ENCODE data around the gene GTPBP1.
A peak's percentile ranks its signal among the peaks of the same experiment; 100 is the strongest.

GTPBP1 gene

DNA sequence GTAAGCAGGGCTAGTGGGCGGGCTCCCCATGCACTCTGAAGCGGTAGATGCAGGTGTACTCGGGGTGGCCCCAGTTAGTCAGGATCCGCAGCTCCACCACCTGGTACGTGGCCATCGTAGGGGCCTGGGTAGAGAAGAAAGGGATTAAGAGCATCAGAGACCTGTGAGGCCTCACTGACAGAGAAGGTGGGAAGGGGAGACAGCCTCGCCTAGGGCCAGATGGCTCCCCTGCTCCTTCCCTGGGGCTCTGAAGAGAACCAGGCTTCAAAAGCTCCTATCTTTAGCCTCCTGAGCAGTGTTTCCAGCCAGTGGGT lies 30.5 kb downstream of the GTPBP1 start:
- Histone ChIP-seq H3K27ac (peak overlapping the region; percentile 35), H3K4me3 (ENCODE audit: low read depth, low read length) (no peak overlapping the region), H3K36me3 (peaks cover 98% of the 10 kb centered on the region), H3K9me3 (ENCODE audit: severe bottlenecking) (no peaks in the 10 kb centered on the region), H3K27me3 (ENCODE audit: insufficient read depth, low read depth, severe bottlenecking) (no peaks in the 10 kb centered on the region)
- DNase-seq, result peak; percentile 54
- TF ChIP-seq, protein P1, sequence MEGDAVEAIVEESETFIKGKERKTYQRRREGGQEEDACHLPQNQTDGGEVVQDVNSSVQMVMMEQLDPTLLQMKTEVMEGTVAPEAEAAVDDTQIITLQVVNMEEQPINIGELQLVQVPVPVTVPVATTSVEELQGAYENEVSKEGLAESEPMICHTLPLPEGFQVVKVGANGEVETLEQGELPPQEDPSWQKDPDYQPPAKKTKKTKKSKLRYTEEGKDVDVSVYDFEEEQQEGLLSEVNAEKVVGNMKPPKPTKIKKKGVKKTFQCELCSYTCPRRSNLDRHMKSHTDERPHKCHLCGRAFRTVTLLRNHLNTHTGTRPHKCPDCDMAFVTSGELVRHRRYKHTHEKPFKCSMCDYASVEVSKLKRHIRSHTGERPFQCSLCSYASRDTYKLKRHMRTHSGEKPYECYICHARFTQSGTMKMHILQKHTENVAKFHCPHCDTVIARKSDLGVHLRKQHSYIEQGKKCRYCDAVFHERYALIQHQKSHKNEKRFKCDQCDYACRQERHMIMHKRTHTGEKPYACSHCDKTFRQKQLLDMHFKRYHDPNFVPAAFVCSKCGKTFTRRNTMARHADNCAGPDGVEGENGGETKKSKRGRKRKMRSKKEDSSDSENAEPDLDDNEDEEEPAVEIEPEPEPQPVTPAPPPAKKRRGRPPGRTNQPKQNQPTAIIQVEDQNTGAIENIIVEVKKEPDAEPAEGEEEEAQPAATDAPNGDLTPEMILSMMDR (IDR thresholded peaks at IDR 0.05; ENCODE audit: low read depth, low read length), result no peak

- Histone ChIP-seq H3K4me3 (ENCODE audit: low read depth, low read length) (no peak overlapping the region), H3K27ac (no peak overlapping the region), H3K27me3 (ENCODE audit: insufficient read depth, low read depth, severe bottlenecking) (no peaks in the 10 kb centered on the region), H3K36me3 (peaks cover 98% of the 10 kb centered on the region), H3K9me3 (ENCODE audit: severe bottlenecking) (no peaks in the 10 kb centered on the region)
- TF ChIP-seq, protein P1 (IDR thresholded peaks at IDR 0.05; ENCODE audit: low read depth, low read length), result no peak
- no peak for DNase-seq
Measured at GRCh38 chr22:38737302-38738060, 31.7 kb downstream of the GTPBP1 start.

GRCh38 chr22:38738475-38739070 lies 32.8 kb downstream of the GTPBP1 start:
- TF ChIP-seq, protein P1 (IDR thresholded peaks at IDR 0.05; ENCODE audit: low read depth, low read length), result no peak
- no peak overlapping the region for H3K27ac ChIP-seq

DNA sequence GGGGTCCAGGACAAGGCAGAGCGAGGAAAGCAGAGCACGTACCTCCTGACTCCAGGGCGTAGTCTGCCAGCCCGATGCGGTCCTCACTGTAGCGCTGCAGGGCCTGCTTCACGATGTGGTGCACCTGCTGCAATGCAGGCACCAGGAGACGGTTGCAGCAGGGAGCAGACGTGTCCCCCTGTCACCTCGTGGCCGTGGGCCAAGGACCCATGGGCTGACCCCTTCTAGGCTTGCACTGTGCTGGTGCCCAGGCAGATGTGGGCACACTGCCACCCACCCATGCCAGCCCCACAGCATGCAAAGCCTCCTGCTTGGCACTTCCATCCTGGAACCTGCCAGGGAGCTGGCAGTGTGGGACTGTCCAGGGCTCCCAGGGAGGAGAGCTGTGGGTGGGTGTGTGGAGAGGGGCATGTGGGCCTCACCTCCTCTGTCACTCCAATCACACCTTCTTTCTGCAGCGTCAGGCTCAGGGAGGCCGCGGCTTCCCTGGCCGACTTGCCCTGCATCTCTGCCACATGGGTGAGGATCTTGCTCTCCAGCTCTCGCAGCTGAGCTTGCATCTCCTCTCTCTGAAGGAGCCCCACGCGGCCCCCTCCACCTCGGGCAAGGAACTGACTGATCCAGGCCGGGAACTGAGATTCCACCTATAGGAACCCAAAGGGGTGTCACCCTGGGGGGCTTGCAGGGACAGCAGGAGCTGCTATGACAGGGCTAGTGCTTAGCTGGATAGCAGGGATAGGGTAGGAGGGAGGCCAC lies 33.7 kb downstream of the GTPBP1 start:
- Histone ChIP-seq H3K36me3 (peaks cover 94% of the 10 kb centered on the region), H3K27me3 (ENCODE audit: insufficient read depth, low read depth, severe bottlenecking) (no peaks in the 10 kb centered on the region), H3K9me3 (ENCODE audit: severe bottlenecking) (no peaks in the 10 kb centered on the region), H3K27ac (no peak overlapping the region), H3K4me3 (ENCODE audit: low read depth, low read length) (no peak overlapping the region)
- DNase-seq, result no peak
- TF ChIP-seq, protein P1 (IDR thresholded peaks at IDR 0.05; ENCODE audit: low read depth, low read length), result no peak

More at GRCh38 chr22:38738475-38739070, 32.8 kb downstream of the GTPBP1 start:
- no peak for DNase-seq
- Histone ChIP-seq H3K27me3 (ENCODE audit: insufficient read depth, low read depth, severe bottlenecking) (no peaks in the 10 kb centered on the region), H3K4me3 (ENCODE audit: low read depth, low read length) (no peak overlapping the region), H3K9me3 (ENCODE audit: severe bottlenecking) (no peaks in the 10 kb centered on the region), H3K36me3 (peaks cover 95% of the 10 kb centered on the region)

DNA sequence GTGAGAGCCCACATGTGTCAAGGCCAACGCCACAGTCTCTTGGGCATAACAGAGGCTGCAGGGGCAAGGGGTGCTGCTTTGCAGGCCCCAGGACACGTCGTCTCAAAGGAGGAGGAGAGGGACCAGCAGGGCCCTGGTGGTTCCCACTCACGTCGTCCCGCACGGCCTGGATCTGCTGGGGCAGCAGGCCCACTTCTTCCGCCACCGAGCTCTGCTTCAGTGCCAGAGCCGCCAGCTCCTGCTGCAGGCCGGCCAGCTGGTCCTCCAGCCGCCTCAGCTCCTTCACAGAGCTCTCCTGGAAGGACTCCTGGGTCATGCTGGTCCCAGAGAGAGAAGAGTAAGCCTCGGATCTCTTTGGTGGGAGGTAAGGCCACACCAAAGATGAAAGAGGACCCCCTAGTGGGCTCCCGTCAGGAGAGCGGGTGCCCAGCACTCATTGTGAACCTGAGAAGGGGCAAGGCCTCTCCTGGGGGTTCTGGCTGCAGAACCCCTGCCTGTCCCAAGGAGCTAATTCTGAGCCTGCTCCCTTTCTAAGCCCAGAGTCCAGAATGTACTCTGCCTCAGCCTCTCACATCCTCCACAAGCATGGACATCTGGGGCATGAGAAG lies 34.5 kb downstream of the GTPBP1 start:
- TF ChIP-seq, protein P1 (IDR thresholded peaks at IDR 0.05; ENCODE audit: low read depth, low read length), result no peak
- Histone ChIP-seq H3K27me3 (ENCODE audit: insufficient read depth, low read depth, severe bottlenecking) (no peaks in the 10 kb centered on the region), H3K9me3 (ENCODE audit: severe bottlenecking) (no peaks in the 10 kb centered on the region), H3K27ac (no peak overlapping the region), H3K36me3 (peaks cover 96% of the 10 kb centered on the region), H3K4me3 (ENCODE audit: low read depth, low read length) (no peak overlapping the region)
- no peak for DNase-seq

Data from WERI-Rb-1 (cell line).